GM12892 (cell line): ENCODE results near the gene UBR3. TPM values are rescaled to one million over a fixed set of nuclear protein-coding genes. Genes with fewer than 3 reads are reported as not detected.

Experiments
- DNase-seq: peaks from one replicate; pipeline ENCODE4 v3.0.0; 2011; ENCODE audit not compliant: insufficient read length
- FAIRE-seq: peaks from 2 replicates; lab custom pipeline; 2011; peaks lifted over from hg19 to GRCh38; lab: Jason Lieb, UNC
- POLR2A ChIP-seq: IDR thresholded peaks from 2 replicates; pipeline ENCODE4 v1.6.1; 2011; ENCODE audit warnings: low read depth, low read length, control low read depth
- POLR2AphosphoS5 ChIP-seq: IDR thresholded peaks from 2 replicates; pipeline ENCODE4 v1.6.1; 2011; ENCODE audit warnings: low read depth, low read length, control low read depth
- TAF1 ChIP-seq: IDR thresholded peaks from 2 replicates; pipeline ENCODE4 v1.6.1; 2011; ENCODE audit warnings: low read depth, mild to moderate bottlenecking, control low read depth, low read length, borderline replicate concordance
- polyA plus RNA-seq: library from polyadenylated mRNA; unstranded; fragments of >200 nt; gene quantifications from one replicate; pipeline ENCODE4 v1.2.1, GENCODE V29; 2012; ENCODE audit warnings: missing spikeins, inconsistent platforms; ENCODE audit not compliant: missing spikeins

The UBR3 gene, protein sequence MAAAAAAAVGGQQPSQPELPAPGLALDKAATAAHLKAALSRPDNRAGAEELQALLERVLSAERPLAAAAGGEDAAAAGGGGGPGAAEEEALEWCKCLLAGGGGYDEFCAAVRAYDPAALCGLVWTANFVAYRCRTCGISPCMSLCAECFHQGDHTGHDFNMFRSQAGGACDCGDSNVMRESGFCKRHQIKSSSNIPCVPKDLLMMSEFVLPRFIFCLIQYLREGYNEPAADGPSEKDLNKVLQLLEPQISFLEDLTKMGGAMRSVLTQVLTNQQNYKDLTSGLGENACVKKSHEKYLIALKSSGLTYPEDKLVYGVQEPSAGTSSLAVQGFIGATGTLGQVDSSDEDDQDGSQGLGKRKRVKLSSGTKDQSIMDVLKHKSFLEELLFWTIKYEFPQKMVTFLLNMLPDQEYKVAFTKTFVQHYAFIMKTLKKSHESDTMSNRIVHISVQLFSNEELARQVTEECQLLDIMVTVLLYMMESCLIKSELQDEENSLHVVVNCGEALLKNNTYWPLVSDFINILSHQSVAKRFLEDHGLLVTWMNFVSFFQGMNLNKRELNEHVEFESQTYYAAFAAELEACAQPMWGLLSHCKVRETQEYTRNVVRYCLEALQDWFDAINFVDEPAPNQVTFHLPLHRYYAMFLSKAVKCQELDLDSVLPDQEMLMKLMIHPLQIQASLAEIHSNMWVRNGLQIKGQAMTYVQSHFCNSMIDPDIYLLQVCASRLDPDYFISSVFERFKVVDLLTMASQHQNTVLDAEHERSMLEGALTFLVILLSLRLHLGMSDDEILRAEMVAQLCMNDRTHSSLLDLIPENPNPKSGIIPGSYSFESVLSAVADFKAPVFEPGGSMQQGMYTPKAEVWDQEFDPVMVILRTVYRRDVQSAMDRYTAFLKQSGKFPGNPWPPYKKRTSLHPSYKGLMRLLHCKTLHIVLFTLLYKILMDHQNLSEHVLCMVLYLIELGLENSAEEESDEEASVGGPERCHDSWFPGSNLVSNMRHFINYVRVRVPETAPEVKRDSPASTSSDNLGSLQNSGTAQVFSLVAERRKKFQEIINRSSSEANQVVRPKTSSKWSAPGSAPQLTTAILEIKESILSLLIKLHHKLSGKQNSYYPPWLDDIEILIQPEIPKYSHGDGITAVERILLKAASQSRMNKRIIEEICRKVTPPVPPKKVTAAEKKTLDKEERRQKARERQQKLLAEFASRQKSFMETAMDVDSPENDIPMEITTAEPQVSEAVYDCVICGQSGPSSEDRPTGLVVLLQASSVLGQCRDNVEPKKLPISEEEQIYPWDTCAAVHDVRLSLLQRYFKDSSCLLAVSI (N-terminal part only)
- polyA plus RNA-seq = 9.6 TPM

DNA sequence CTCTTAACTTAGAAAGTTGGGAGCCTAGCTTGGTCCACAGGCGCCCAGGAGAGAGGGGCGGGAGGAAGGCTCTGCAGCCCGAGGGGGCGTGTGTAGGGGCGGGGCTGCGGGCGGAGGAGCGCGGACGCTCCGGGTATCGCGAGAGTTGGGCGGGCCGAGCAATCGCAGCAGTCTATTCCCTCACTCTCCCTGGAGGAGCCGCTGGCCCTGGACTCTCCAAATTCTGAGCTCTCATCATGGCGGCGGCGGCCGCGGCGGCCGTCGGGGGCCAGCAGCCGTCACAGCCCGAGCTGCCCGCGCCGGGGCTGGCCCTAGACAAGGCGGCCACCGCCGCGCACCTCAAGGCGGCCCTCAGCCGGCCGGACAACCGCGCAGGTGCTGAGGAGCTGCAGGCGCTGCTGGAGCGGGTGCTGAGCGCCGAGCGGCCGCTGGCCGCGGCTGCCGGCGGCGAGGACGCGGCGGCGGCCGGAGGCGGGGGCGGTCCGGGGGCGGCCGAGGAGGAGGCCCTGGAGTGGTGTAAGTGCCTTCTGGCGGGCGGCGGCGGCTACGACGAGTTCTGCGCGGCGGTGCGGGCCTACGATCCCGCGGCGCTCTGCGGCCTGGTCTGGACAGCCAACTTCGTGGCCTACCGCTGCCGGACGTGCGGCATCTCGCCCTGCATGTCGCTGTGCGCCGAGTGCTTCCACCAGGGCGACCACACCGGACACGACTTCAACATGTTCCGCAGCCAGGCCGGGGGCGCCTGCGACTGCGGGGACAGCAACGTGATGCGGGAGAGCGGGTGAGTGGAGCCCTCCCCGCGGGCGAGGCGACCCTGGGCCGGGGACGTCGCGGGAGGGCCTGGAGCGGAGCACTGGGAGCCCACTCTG is at the start of gene UBR3:
UBR3 (plus strand) TSS at position 183 of the 869 bp plus-strand sequence; CDS start at position 237, 54 bp downstream.
- FAIRE-seq (peak; percentile 65), DNase-seq (peak; percentile 87)
- TF ChIP-seq POLR2A (peak; percentile 86), TAF1 (peak; percentile 87; the same call in 1 of the 2 replicates), POLR2AphosphoS5 (peak; percentile 68)

DNA sequence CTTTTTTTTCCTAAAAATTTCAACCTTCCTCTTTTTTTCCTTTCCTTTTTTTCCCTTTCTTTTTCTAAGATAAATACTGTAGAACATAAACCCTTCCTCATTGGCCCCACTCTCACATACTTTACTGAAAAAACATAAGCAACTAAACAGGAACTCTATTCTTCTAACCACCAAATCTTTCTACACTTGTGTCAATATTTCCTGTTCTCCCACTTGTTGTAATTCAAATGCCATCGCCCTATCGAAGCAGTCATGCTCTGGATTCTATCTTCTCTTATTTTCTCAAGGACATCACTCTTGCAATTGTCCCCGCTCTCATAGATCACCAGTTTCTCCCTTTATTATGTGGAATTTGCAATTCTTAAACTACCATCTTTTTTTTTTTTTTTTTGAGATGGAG is 48.8 kb upstream of the UBR3 start:
- FAIRE-seq (no peak), DNase-seq (no peak)
- TF ChIP-seq POLR2AphosphoS5 = no peak
- TF ChIP-seq POLR2A = no peak
- no peak for TF ChIP-seq TAF1

DNA sequence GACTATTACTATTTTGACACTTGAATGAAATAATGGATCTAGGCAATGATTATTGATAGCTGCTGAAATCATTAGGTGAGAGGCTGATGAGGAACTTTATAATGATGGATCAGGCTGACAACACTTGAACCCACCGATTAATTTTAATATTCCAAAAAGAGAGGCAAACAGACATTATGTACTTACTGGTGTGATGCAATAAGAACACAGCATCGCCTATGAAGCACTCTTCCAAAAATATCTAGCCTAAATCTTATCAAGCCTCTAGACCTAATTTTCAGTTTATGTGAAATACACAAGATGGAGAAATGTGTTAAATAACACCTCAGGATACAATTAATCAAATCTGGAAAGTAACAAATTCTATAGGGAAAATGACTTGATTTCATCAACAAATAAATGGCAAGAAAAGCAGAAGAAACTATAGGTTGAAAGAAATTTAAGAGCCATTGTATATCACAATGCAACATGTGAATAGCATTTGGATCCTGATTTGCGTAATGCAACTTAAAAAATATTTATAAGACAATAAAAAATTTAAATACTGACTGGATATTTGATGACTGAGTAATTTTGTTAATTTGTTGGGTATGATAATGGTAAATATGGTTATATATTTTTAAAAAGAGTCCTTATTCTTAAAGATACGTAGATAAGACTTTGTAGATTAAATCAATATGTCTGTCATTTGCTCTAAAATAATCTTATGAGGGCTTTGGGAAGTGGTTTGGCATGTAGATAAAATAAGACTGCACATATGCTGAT is 45.8 kb upstream of the UBR3 start:
- TF ChIP-seq TAF1 (no peak), POLR2AphosphoS5 (no peak), POLR2A (no peak)
- FAIRE-seq = no peak

DNA sequence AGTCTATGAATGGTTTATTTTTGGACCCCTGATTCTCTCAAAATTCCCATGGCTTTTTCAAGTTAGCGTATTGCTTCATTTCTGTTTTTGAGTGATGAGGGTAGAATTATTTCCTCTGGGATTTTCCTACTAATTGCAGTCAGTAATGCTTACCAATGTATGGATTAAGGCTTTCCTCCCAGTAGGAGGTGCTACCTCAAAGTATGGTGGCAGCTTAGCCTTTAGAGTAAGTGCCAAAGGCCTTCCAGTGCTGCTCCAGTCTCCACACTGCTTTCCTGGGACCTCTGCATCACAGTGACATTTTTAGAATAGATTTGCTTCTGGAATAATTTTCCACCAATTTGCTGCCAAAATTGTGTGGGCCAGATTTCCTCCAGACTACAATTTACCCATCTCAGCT is 44.7 kb upstream of the UBR3 start:
- TF ChIP-seq TAF1 (no peak), POLR2A (no peak), POLR2AphosphoS5 (no peak)
- FAIRE-seq (no peak), DNase-seq (no peak)

More for the DNA sequence above, 45.8 kb upstream of the UBR3 start:
- DNase-seq = no peak

DNA sequence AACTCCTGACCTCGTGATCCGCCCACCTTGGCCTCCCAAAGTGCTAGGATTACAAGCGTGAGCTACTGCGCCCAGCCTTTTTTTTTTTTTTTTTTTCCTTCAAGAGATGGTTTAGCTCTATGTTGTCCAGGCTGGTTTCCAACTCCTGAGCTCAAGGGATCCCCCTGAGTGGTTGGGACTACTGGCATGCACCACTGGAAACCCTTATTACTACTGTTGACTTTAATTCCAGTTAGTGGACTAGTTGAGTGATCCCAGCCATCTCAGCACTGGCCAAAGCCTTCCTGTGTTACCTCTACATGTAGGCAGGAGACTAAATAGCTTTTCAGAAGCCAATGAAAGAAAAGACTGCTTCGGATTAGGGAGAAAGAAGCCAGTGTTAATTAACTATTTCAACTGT is 36.7 kb upstream of the UBR3 start:
- DNase-seq = no peak
- TF ChIP-seq POLR2AphosphoS5 (no peak), POLR2A (no peak), TAF1 (no peak)
- FAIRE-seq = no peak

DNA sequence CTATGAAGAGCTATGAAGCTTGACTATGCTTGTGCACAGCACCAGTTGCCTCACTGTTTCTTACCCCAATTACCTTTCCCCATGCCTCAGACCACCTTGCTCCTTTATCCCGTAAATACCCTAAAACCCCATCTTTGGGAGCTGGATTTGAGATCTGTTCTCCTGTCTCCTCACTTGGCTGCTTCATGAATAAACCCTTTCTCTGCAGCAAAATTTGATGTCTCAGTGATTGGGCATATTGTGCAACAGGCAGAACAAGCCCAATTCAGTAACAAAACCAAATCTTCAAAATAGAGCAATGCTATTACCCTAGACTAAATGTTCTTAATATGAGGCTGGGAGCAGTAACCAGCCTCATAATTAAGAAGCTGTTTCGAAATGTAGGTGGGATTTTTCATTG is 32.1 kb upstream of the UBR3 start:
- FAIRE-seq (no peak), DNase-seq (no peak)
- TF ChIP-seq TAF1 (no peak), POLR2AphosphoS5 (no peak), POLR2A (no peak)

DNA sequence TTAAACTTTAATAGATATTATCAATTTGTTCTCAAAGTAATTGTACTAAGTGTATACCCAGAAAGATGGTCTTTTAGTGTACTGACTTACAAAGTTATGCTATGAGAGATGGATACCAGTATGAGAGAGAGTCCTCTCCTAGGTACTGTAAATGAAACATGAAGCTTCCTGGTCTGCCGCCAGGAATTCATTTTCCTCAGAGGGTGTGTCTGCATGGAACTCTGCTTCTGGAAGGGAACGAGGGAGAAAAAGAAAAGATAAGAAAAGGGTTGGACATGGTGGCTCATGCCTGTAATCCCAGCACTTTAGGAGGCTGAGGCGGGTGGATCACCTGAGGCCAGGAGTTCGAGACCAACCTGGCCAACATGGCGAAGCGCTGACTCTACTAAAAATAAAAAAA is 30.8 kb upstream of the UBR3 start:
- DNase-seq = no peak
- FAIRE-seq = no peak
- TF ChIP-seq TAF1 (no peak), POLR2A (no peak), POLR2AphosphoS5 (no peak)

DNA sequence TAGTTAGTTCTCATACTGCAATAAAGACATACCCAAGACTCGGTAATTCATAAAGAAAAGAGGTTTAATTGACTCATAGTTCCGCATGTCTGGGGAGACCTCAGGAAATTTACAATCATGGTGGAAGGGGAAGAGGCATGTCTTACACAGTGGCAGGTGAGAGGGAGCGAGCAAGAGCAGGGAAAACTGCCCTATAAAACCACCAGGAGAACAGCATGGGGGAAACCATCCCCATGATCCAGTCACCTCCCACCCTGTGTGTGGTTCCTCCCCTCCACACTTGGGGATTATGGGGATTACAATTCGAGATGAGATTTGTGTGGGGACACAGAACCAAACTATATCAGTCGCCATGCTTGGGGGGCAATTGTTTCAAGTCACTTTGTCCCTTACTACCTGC is 29.7 kb upstream of the UBR3 start:
- TF ChIP-seq TAF1 (no peak), POLR2AphosphoS5 (no peak), POLR2A (no peak)
- FAIRE-seq = peak; percentile 53
- no peak for DNase-seq

DNA sequence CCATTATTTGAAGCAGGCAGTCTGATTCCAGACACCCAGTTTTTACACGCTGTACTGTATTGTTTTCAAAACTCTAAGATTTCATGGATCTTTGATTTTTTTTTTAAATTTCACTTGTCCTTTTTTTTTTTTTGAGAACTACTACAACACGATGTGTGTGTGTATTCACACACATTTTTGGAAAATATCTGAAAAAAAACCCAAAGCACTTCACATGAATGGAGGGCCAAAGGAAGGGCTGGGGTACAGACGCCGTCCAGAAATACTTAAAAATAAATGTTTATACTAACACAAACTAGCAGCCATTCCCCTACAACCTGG is 28.9 kb upstream of the UBR3 start:
- DNase-seq (no peak), FAIRE-seq (no peak)
- TF ChIP-seq TAF1 = no peak
- no peak for TF ChIP-seq POLR2A
- no peak for TF ChIP-seq POLR2AphosphoS5
